Fibroblast of lung (primary cell): ENCODE data around the gene TLX2. TPM values are rescaled to one million over a fixed set of nuclear protein-coding genes. Genes with fewer than 3 reads are reported as not detected.
A peak's percentile ranks its signal among the peaks of the same experiment; 100 is the strongest.

Experiments
- DNase-seq, 2 donors: peaks; one replicate each; pipeline versions ENCODE4 v3.0.0 to v3.0.0-alpha.2; 2010; ENCODE audit warnings: low read depth in 2 of 2
- H2AFZ ChIP-seq: 2 replicates; pipeline ENCODE4 v1.5.1; 2012; ENCODE audit warnings: low read length, control low read depth, inconsistent platforms
- H3K27ac ChIP-seq: 2 replicates; pipeline ENCODE4 v1.5.1; 2011; ENCODE audit warnings: low read length, control low read depth; ENCODE audit not compliant: insufficient read depth
- H3K27me3 ChIP-seq: 2 replicates; pipeline ENCODE4 v1.5.1; 2011; ENCODE audit warnings: mild to moderate bottlenecking, low read length; ENCODE audit not compliant: control insufficient read depth, insufficient read depth
- H3K36me3 ChIP-seq: 2 replicates; pipeline ENCODE4 v1.5.1; 2011; ENCODE audit warnings: low read length; ENCODE audit not compliant: control insufficient read depth, insufficient read depth
- H3K4me1 ChIP-seq: 2 replicates; pipeline ENCODE4 v1.5.1; 2011; ENCODE audit warnings: low read length; ENCODE audit not compliant: control insufficient read depth, insufficient read depth; ENCODE audit errors: extremely low read depth
- H3K4me2 ChIP-seq: 2 replicates; pipeline ENCODE4 v1.5.1; 2011; ENCODE audit warnings: low read length, control low read depth; ENCODE audit not compliant: insufficient read depth; ENCODE audit errors: extremely low read depth
- H3K4me3 ChIP-seq, 4 experiments: fragments of 200-600 bp in 1 of 4; sonication (generic) in 1 of 4; replicated peaks in 1 of 4; 2 replicates each; pipeline ENCODE4 v1.5.1; 2011 to 2016; ENCODE audit warnings: low read length in 4 of 4, low read depth in 3 of 4, mild to moderate bottlenecking in 3 of 4, control low read depth in 2 of 4, inconsistent platforms in 1 of 4, mixed read lengths in 1 of 4; ENCODE audit not compliant: insufficient read depth in 1 of 4; ENCODE audit errors: control extremely low read depth in 1 of 4
- H3K79me2 ChIP-seq: 2 replicates; pipeline ENCODE4 v1.5.1; 2012; ENCODE audit warnings: mild to moderate bottlenecking, low read length, inconsistent platforms; ENCODE audit not compliant: control insufficient read depth, insufficient read depth
- H3K9ac ChIP-seq: 2 replicates; pipeline ENCODE4 v1.5.1; 2011; ENCODE audit warnings: mild to moderate bottlenecking, low read length, control low read depth; ENCODE audit not compliant: insufficient read depth
- H3K9me3 ChIP-seq: 2 replicates; pipeline ENCODE4 v1.5.1; 2012; ENCODE audit warnings: low read depth, low read length; ENCODE audit not compliant: control insufficient read depth, insufficient read depth
- H4K20me1 ChIP-seq: 2 replicates; pipeline ENCODE4 v1.5.1; 2011; ENCODE audit warnings: low read length; ENCODE audit not compliant: control insufficient read depth, insufficient read depth; ENCODE audit errors: extremely low read depth
- CTCF ChIP-seq, 2 donors: IDR thresholded peaks in 1 of 2; conservative IDR thresholded peaks in 1 of 2; 1 replicate in 1 of 2; 2 replicates in 1 of 2; pipeline ENCODE4 v1.5.1; 2011 to 2012; ENCODE audit warnings: low read length in 2 of 2, control low read depth in 1 of 2, inconsistent platforms in 1 of 2, low read depth in 1 of 2, mild to moderate bottlenecking in 1 of 2
- EZH2 ChIP-seq: IDR thresholded peaks from 2 replicates; pipeline ENCODE4 v1.5.1; 2012; ENCODE audit warnings: low read length, control low read depth, mild to moderate bottlenecking; ENCODE audit errors: missing control alignments
- polyA plus RNA-seq, 2 donors: library from polyadenylated mRNA; depleted of rRNA in 1 of 2; stranded (reverse) in 1 of 2; unstranded in 1 of 2; fragments of >200 nt; gene quantifications; 2 replicates each; pipeline ENCODE4 v1.2.1, GENCODE V29; 2011 to 2012; ENCODE audit warnings: missing spikeins in 1 of 2
- total RNA-seq: library from RNA; depleted of rRNA; stranded (reverse); fragments of >200 nt; gene quantifications from 2 replicates; pipeline ENCODE4 v1.2.1, GENCODE V29; 2014

The TLX2 gene
- total and polyA plus RNA-seq, 2 donors (not counting 1 experiment from before 2014, with no cell fraction given) = under 0.01 TPM; not detected in 1

DNA sequence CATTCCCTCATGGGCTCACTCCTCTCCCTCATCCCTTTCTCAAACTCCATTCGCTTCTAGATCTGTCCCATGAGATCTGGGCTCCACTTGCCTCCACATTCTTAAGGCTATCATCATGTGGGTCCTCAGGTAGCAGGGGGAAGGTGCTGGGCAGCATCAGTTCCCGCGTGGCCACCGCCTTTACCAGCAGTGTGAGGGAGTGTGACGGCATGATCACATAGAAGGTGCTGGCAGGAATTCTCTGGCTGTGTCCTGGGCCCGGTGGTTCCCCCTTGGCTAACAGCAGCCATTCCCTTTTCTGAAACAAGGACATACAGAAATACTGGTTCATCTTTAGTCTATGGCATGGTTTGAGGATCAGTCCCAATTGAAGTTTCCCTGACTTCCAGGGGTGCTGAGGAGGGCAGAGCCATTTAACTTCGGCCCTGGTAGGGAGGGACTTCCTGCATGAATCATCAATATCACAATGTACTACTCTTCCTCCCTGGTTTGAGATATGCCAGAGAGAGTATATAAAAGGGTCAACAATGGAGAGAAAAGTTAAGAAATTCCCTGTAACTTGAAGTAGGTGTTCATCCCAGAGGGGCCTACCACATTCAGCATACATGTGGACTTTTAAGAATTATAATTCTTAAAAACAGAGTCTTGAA, 48.0 kb downstream of the TLX2 start:
- TF ChIP-seq EZH2 (no peak), CTCF (conservative IDR thresholded peaks at IDR 0.05 in 1 of 2, IDR thresholded peaks at IDR 0.05 in 1 of 2; ENCODE audit: low read depth in 1 of 2, low read length in 2 of 2) (no peak)
- no peak for DNase-seq
- H2AFZ ChIP-seq = no peak overlapping the region
- H3K4me1 ChIP-seq = peaks cover 9% of the 10 kb centered on the region
- no peak overlapping the region for H3K9ac ChIP-seq
- no peak overlapping the region for H3K27ac ChIP-seq
- no peaks in the 10 kb centered on the region for H3K36me3 ChIP-seq
- H3K9me3 ChIP-seq = no peaks in the 10 kb centered on the region
- no peaks in the 10 kb centered on the region for H3K27me3 ChIP-seq
- no peaks in the 10 kb centered on the region for H4K20me1 ChIP-seq
- no peaks in the 10 kb centered on the region for H3K79me2 ChIP-seq
- H3K4me3 ChIP-seq = no peak overlapping the region
- no peak overlapping the region for H3K4me2 ChIP-seq

GRCh38 chr2:74564222-74564621, 50.0 kb downstream of the TLX2 start:
- Histone ChIP-seq H3K4me2 (no peak overlapping the region), H4K20me1 (no peaks in the 10 kb centered on the region)

DNA sequence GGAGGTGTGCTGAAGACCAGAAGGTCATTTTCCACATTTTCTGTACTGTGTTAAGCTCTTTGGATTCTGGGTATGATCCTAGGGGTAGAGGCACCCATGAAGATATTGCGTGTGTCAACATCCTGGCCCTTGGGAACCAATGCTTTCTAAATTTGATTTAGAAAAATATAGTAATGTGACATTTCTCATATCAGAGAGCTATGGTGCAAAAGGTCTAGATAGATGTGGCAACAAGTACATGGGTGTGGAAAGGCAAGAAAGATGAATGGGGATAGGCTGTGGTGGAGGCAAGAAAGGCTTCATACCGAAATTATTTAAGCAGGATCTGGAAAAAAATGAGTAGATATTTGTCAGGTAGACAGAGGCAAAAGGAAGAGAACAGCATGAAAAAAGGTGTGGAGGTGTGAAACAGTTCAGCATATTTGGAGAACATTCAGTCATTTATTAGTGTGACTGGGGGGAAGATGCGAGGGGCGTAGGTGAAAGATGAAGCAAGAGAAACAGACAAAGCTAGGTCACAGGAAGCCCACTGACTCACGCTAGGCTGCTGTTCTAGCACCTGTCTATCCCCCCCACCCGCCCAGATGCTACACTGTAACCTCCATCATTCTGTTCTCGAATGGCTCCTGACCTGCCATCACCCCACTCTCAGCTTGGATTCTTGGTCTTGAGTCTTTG, 52.0 kb downstream of the TLX2 start:
- Histone ChIP-seq H3K36me3 (no peaks in the 10 kb centered on the region), H3K79me2 (no peaks in the 10 kb centered on the region), H3K4me1 (peaks cover 21% of the 10 kb centered on the region), H3K4me2 (no peak overlapping the region), H3K4me3 (no peak overlapping the region), H3K27ac (peak overlapping the region; percentile 28), H3K27me3 (no peaks in the 10 kb centered on the region), H4K20me1 (no peaks in the 10 kb centered on the region), H2AFZ (no peak overlapping the region), H3K9me3 (no peaks in the 10 kb centered on the region), H3K9ac (no peak overlapping the region)
- TF ChIP-seq EZH2 (no peak), CTCF (conservative IDR thresholded peaks at IDR 0.05 in 1 of 2, IDR thresholded peaks at IDR 0.05 in 1 of 2; ENCODE audit: low read depth in 1 of 2, low read length in 2 of 2) (no peak)
- DNase-seq = no peak

More at GRCh38 chr2:74564222-74564621, 50.0 kb downstream of the TLX2 start:
- no peak overlapping the region for H3K4me3 ChIP-seq
- no peak overlapping the region for H2AFZ ChIP-seq
- DNase-seq = peak in 1 of 2 donors; percentile 95
- no peaks in the 10 kb centered on the region for H3K36me3 ChIP-seq
- no peaks in the 10 kb centered on the region for H3K9me3 ChIP-seq
- H3K4me1 ChIP-seq = peaks cover 21% of the 10 kb centered on the region
- H3K27ac ChIP-seq = no peak overlapping the region
- H3K27me3 ChIP-seq = no peaks in the 10 kb centered on the region
- TF ChIP-seq EZH2 = no peak
- no peak overlapping the region for H3K9ac ChIP-seq
- no peaks in the 10 kb centered on the region for H3K79me2 ChIP-seq
